ENCODE data around the gene SMAP2.

The SMAP2 gene

GRCh38 chr1:40423264-40423642 lies 49.7 kb downstream of the SMAP2 start:
- no peak for DNase-seq

DNA sequence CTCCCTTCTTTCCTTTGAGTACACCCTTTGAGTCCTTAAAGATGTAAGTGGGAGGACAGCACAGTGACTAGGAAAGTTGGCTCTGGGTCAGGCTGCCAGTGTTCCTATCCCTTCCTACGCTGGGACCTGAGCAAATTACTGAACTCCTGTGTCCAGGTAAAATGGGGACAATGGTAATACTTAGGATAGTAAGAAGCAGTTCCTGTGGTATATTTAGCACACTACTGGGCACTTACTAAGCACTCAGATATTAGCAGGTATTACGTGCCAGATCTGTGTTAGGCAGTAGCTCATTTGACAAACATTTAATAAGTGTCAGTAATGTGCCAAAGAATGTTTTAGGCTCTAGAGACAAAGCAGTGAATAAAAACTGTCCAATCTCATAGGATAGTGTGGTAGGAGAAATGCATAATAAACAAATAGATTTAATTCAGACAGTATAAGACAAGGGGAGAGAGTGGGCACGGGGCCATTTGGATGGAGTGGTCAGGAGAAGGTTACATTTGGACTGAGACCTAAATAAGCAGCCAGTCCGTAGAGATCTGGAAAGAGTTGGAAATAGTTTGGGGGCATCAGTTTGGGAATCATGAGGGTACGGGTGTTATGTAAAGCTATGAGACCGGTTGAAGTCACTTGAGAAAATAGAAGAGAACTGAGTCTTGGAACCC lies 50.6 kb downstream of the SMAP2 start:
- no peak for DNase-seq

- DNase-seq, result no peak
Measured at GRCh38 chr1:40425198-40425597, 51.7 kb downstream of the SMAP2 start.

- no peak for DNase-seq
Measured at GRCh38 chr1:40431385-40431784, 57.9 kb downstream of the SMAP2 start.

DNA sequence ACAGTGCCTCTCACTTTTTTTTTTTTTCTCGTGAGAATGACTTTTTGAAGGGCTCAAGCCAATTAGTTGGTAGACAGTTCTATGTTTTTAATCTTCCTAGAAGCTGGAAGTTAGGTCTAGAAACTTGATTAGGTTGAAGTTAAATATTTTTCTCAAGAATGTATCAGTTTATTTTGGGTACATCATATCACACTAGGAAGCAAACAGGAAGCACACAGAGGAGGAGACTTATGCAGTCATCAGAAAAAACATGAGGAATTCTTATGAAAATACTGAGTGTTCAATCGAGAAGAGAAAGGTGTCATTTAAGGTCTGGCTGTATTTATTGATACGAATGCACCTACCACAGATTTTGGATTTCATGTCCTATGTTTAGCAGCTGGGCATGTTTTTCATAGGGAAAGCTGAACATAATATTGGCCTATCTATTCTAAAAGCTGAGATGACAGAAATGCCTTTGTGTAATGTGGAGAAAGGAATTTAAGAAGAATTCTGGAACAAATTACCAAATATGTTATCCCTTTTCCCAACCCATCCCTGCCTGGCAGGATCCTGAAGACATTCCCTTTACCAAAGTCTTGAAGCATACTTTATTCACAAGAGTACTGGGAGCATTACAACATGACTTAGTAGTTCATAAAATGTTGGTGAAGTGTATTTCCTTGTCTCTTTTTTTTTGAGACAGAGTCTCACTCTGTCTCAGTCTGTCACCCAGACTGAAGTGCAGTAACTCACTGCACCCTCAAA lies 59.3 kb downstream of the SMAP2 start:
- no peak for DNase-seq

DNA sequence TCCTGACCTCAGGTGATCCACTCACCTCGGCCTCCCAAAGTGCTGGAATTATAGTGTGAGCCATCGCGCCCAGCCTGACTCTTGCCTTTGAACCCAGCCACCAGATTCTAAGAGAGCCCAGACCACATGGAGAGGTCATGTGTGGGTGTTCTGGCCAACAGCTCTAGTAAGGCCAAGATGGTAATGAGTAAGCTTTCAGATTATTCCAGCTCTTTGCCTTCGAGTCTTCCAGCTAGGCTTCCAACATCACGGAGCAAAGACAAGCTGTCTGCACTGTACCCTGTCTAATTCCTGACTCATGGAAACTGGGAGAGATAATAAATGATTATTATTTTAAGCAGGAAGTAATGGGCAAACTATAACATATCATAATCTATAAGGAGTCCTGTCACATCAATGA lies 61.9 kb downstream of the SMAP2 start:
- no peak for DNase-seq

- DNase-seq, result no peak
Measured at GRCh38 chr1:40435876-40436275, 62.3 kb downstream of the SMAP2 start.

GRCh38 chr1:40438391-40439015 lies 65.0 kb downstream of the SMAP2 start:
- DNase-seq, result no peak

- DNase-seq, result no peak
Measured at GRCh38 chr1:40439247-40439646, 65.7 kb downstream of the SMAP2 start.

DNA sequence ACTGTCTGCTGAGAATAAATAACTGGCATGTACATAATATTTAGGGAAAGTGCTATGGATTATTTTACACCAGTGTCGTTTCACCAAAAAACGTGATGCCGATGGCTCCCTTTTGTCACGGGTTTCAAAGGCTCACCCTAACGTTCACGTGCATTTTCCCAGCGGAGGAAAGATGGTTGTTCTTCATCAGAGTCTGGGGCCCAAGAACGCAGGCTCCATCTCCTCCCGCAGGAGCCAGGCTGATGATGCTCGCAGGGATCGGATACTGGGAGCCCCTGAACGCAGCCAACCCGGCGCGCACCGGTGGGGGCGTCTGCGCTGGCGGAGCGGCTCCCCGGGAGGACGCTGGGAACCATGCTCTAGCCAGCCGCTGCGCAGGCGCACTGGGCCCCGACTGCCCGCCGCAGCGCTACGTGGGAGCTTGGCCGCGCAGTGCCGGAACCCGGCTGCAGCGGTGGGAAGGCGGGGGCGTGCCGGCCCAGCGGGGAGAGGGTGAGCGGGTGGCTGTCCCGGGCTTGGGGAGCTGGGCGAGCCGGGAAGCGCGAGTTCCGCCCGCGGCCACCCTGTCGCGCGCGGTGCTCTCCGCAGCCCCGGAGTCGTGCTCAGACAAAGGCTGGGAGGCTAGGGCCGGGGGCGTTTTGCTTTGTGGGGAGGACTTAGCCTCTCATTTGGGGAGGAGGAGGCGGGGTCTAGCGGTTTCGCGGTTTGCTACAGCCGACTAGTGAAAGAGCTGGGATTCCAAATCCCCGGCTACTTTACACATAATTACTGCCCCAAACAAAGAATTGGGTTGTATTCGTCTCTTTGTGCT lies 76.4 kb downstream of the SMAP2 start, which contains the start of gene ZFP69B:
Gene ZFP69B, plus strand, starts transcription at position 793 of the 811 bp plus-strand sequence. CDS start 486 bp downstream, outside the sequence.
- DNase-seq, result peak; percentile 82

DNA sequence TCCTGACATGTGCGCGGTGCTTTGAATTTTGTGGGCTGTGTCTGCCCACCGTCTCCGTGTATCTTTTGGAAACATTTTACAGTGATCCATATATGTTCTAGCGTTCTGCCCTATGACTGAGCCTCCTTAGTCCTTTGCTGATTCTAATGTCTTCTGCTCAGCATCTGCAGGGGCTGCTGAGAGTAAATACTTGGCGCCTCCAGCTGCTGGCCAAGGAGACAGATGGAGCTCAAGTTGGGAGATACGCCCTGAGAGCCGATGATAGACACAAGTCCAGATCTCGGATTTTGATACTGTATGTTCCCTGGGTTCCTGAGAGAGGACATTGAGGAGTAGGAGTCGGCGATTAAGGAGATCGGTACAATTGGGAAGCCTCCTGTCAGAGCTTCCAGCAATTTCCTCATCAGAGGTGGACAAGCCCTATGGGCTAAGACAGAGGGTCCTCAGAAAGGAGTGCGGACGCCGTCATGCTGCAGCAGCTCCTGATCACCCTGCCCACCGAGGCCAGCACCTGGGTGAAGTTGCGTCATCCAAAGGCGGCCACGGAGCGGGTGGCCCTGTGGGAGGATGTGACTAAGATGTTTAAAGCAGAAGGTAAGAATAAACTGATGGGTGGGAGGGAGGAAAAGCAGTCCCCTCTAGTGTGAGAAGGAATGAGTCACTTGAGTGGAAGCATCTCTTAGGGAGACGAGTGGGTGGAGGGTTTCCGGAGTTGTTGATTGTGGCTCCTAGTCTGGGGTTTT lies 77.1 kb downstream of the SMAP2 start:
- DNase-seq, result peak; percentile 64

GRCh38 chr1:40451238-40451585 lies 77.7 kb downstream of the SMAP2 start:
- no peak for DNase-seq

DNA sequence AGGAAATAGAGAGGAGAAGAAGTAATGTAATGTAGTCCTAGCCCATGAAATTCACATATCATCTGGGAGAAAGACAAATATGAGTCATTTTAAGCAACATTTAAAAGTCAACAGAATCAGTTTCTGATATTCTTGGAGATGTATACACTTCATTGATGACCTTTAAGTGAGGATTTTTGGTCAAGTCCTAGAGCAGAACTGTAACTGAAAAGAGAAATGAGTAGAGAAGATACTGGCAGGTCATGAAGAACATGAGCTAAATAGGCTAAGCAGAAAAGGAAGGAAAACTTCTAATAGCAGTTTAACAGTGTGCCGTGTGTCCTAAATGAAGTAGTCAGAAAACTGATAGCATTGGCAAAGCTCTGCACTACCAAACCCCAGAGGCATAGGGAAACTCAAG lies 81.3 kb downstream of the SMAP2 start:
- DNase-seq, result no peak

DNA sequence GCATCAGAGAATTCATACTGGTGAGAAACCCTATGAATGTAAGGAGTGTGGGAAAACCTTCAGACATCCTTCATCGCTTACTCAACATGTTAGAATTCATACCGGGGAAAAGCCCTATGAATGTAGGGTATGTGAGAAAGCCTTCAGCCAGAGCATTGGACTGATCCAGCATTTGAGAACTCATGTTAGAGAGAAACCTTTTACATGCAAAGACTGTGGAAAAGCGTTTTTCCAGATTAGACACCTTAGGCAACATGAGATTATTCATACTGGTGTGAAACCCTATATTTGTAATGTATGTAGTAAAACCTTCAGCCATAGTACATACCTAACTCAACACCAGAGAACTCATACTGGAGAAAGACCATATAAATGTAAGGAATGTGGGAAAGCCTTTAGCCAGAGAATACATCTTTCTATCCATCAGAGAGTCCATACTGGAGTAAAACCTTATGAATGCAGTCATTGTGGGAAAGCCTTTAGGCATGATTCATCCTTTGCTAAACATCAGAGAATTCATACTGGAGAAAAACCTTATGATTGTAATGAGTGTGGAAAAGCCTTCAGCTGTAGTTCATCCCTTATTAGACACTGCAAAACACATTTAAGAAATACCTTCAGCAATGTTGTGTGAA lies 89.5 kb downstream of the SMAP2 start:
- no peak for DNase-seq

- no peak for DNase-seq
Measured at GRCh38 chr1:40469327-40469726, 95.8 kb downstream of the SMAP2 start.
